ENCODE measurements around the gene NTNG2.
"Not testable (repeated sequence)": the region's sequence is repeated elsewhere in the genome, so short reads cannot be mapped to it uniquely, and the experiment has no call there.

- not testable (repeated sequence) for TF ChIP-seq CTCF, POLR2A (IDR thresholded peaks at IDR 0.05)
Measured at GRCh38 chr9:132134085-132134484, 27.8 kb upstream of the NTNG2 start.
